NCI-H446 treated with DMSO at 0.1 percent for 48 hours (cell line): ENCODE data around the gene TRAPPC2L.
"Not testable (repeated sequence)": the region's sequence is repeated elsewhere in the genome, so short reads cannot be mapped to it uniquely, and the experiment has no call there.

Source experiments
- DNase-seq: peaks from one replicate; lab custom pipeline; 2025; lab: John Stamatoyannopoulos, UW

Gene TRAPPC2L

GRCh38 chr16:88878356-88878755 lies 21.4 kb downstream of the TRAPPC2L start:
- no peak for DNase-seq

- DNase-seq = no peak
Measured at GRCh38 chr16:88878967-88879787, 22.2 kb downstream of the TRAPPC2L start.

- no peak for DNase-seq
Measured at GRCh38 chr16:88879788-88880055, 22.8 kb downstream of the TRAPPC2L start.

GRCh38 chr16:88880226-88881006 lies 23.5 kb downstream of the TRAPPC2L start:
- no peak for DNase-seq

GRCh38 chr16:88881007-88881615 lies 24.2 kb downstream of the TRAPPC2L start:
- DNase-seq = no peak

GRCh38 chr16:88881675-88882357 lies 24.9 kb downstream of the TRAPPC2L start:
- no peak for DNase-seq

- no peak for DNase-seq
Measured at GRCh38 chr16:88882358-88883030, 25.6 kb downstream of the TRAPPC2L start.

GRCh38 chr16:88883117-88883895 lies 26.4 kb downstream of the TRAPPC2L start:
- DNase-seq = no peak

- DNase-seq = no peak
Measured at GRCh38 chr16:88883946-88884345, 27.0 kb downstream of the TRAPPC2L start.

GRCh38 chr16:88884569-88885271 lies 27.8 kb downstream of the TRAPPC2L start:
- no peak for DNase-seq

- no peak for DNase-seq
Measured at GRCh38 chr16:88885693-88886280, 28.9 kb downstream of the TRAPPC2L start.

GRCh38 chr16:88886420-88886844 lies 29.5 kb downstream of the TRAPPC2L start:
- no peak for DNase-seq

GRCh38 chr16:88886845-88887521 lies 30.1 kb downstream of the TRAPPC2L start:
- peak; percentile 26 for DNase-seq

GRCh38 chr16:88888057-88888456 lies 31.1 kb downstream of the TRAPPC2L start:
- no peak for DNase-seq

GRCh38 chr16:88888461-88889387 lies 31.8 kb downstream of the TRAPPC2L start:
- no peak for DNase-seq

- DNase-seq = not testable (repeated sequence)
Measured at GRCh38 chr16:88889702-88890352, 32.9 kb downstream of the TRAPPC2L start.

GRCh38 chr16:88891083-88891482 lies 34.2 kb downstream of the TRAPPC2L start:
- no peak for DNase-seq

GRCh38 chr16:88892065-88892464 lies 35.1 kb downstream of the TRAPPC2L start:
- DNase-seq = no peak
